HEK293 (cell line): ENCODE measurements around the gene ABLIM2.

ENCODE experiments used
- ZNF830 ChIP-seq: fragments of 450-650 bp; IDR thresholded peaks from 2 replicates; pipeline ENCODE4 v1.5.0; 2018; ENCODE audit warnings: missing biosample characterization, missing genetic modification characterization, low read depth, mild to moderate bottlenecking, moderate library complexity
- TF ChIP-seq, protein P1 (sequence below): fragments of 450-650 bp; formaldehyde crosslinking; IDR thresholded peaks from 2 replicates; pipeline ENCODE4 v1.5.1; 2016; ENCODE audit warnings: missing biosample characterization, missing genetic modification characterization

- TF ChIP-seq, protein P1, sequence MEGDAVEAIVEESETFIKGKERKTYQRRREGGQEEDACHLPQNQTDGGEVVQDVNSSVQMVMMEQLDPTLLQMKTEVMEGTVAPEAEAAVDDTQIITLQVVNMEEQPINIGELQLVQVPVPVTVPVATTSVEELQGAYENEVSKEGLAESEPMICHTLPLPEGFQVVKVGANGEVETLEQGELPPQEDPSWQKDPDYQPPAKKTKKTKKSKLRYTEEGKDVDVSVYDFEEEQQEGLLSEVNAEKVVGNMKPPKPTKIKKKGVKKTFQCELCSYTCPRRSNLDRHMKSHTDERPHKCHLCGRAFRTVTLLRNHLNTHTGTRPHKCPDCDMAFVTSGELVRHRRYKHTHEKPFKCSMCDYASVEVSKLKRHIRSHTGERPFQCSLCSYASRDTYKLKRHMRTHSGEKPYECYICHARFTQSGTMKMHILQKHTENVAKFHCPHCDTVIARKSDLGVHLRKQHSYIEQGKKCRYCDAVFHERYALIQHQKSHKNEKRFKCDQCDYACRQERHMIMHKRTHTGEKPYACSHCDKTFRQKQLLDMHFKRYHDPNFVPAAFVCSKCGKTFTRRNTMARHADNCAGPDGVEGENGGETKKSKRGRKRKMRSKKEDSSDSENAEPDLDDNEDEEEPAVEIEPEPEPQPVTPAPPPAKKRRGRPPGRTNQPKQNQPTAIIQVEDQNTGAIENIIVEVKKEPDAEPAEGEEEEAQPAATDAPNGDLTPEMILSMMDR (tag by site-specific recombination): no peak
- no peak for TF ChIP-seq ZNF830 (tag by site-specific recombination)
Observed at GRCh38 chr4:8165374-8165896, 6.8 kb upstream of the ABLIM2 start.
